HG02588 (cell line): ENCODE data around the gene LAMC3.
"Not testable (repeated sequence)": the region's sequence is repeated elsewhere in the genome, so short reads cannot be mapped to it uniquely, and the experiment has no call there.

Experiments used
- ATAC-seq: cut with Tn5 transposase; IDR thresholded peaks from one replicate; pipeline ENCODE4 v1.9.1; 2021; ENCODE audit warnings: mild to moderate bottlenecking, moderate library complexity; ENCODE audit not compliant: unreplicated experiment

Gene LAMC3

DNA sequence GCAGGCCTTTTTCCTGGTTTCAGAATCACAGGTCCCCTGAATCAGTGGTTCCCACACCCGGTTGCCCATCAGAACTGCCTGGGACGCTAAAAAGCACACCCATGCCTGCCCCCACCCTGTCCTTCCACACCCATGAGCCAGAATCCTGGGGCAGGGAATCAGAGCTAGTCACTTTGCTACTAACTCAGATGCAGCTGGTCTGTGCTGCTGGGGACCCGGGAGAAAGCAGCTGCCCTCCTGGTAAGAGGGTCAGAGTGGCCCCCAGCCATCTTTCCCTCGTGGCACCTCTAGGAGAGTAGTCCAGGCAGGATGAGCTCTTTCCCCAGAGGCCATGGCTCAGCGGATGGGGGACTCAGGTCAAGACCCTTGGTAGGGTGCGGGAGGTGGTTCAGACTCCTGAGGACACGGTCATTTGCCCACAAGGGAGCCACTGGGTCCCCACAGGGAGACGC is 105.1 kb downstream of the LAMC3 start:
- ATAC-seq, result no peak

DNA sequence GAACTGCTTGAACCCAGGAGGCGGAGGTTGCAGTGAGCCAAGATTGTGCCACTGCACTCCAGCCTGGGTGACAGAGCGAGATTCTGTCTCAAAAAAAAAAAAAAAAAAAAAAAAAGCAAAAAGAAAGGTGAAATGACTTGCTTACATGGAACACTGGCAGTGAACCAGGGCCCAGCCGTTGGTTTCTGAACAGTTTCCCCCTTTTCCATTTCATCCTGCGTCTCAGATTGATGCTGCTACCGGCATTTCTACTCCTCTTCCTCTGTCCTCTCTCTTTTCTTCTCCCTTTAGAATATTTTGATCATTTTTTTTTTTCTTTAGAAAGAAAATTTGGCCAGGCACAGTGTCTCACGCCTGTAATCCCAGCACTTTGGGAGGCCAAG is 106.4 kb downstream of the LAMC3 start:
- not testable (repeated sequence) for ATAC-seq

DNA sequence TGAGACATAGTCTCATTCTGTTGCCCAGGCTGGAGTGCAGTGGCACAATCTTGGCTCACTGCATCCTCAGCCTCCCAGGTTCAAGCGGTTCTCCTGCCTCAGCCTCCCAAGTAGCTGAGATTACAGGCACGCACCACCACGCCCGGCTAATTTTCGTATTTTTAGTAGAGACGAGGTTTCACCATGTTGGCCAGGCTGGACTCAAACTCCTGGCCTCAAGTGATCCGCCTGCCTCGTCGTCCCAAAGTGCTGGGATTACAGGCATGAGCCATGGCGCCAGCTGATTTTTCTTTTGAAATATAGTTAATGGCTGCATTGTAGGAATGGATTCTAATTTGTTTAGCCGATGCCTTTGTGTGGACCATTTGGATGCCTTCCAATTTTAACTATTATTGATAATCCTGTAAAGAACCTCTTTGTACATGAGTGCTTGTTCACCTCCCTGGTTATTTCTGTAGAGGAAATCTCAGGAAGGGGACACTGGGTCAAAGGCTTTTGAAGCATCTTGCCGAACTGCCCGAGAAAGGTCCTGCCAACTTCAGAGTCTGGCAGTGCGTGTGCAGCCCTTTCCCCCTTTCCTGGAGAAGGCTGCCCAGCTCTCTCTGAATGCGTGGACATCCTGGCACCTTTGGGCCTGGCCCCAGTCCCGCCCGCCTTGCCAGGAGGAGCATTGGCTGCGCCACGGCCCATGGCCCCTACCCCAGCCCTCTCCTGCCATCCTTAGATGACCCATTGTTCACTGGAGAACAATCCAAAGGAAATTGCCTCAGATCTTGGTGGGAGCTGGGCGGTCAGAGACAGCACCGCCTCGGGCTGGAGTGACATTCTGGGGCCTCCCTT is 107.5 kb downstream of the LAMC3 start:
- ATAC-seq, result no peak

DNA sequence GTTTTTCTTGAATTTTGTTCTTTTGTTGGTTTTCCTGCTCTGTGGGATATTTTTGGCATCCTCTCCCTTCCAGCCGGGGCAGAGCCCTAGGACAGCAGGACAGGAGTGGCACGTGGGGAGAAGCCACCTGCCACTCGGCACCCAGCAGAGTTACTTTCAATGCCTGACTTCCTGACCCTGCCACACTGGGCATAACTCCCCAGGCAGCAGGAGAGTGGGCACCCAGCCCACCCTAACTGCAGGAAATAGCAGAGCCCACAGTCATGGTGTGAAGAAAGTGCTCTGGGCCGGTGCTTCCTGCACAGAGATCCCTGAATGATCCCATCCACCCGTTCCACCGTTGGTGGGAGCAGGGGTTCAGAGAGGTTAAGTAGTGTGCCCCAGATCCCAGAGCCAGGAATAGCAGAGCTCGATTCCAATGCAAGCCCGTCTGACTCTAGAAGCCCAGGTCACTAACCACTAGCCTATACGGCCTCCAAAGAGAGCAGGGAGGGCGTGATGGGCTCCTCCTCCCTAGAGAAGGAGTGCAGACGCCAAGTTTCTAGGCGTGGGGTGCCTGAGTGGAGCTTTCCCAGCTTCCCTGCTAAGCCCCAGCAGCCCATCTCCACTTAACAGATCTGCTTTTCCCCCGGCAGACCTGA is 108.3 kb downstream of the LAMC3 start:
- ATAC-seq, result no peak

DNA sequence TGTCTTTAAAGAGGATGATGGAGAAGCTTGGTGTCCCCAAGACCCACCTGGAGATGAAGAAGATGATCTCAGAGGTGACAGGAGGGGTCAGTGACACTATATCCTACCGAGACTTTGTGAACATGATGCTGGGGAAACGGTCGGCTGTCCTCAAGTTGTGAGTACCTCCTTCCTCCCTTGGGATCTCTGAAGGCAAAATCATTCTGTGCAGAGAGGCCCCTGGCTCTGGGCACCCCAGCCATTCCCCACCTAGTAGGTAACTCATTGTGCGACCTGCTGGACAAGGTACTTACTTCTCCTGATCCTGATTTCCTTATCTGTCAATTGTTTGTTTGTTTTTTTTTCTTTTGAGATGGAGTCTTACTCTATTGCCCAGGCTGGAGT is 108.8 kb downstream of the LAMC3 start:
- no peak for ATAC-seq

DNA sequence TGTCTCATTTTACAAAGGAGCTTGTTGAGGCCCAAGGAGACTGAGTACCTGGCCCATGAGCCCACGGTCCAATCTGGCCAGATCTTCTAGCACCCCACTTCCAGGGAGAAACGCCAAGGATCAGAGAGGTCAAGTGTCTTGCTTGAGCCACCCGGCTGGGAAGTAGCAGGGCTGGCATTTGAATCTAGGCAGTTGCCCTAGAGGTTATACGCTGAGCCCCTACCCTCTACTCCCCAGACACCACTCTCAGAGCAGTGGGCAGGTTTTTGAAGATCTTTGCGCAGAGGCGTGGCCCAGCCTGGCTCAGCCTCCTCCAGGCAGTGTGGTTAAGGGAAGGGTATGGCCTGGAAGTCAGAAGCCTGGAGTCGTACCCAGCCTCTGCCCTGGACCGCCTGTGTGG is 110.6 kb downstream of the LAMC3 start:
- no peak for ATAC-seq

DNA sequence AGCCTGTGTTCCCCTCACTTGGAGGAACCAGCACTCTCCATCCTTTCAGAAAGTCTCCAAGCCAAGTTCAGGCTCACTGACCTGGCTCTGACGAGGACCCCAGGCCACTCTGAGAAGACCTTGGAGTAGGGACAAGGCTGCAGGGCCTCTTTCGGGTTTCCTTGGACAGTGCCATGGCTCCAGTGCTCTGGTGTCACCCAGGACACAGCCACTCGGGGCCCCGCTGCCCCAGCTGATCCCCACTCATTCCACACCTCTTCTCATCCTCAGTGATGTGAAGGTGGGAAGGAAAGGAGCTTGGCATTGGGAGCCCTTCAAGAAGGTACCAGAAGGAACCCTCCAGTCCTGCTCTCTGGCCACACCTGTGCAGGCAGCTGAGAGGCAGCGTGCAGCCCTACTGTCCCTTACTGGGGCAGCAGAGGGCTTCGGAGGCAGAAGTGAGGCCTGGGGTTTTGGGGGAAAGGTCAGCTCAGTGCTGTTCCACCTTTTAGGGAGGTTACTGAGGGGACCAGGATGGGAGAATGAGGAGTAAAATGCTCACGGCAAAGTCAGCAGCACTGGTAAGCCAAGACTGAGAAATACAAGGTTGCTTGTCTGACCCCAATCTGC is 111.8 kb downstream of the LAMC3 start:
- no peak for ATAC-seq

DNA sequence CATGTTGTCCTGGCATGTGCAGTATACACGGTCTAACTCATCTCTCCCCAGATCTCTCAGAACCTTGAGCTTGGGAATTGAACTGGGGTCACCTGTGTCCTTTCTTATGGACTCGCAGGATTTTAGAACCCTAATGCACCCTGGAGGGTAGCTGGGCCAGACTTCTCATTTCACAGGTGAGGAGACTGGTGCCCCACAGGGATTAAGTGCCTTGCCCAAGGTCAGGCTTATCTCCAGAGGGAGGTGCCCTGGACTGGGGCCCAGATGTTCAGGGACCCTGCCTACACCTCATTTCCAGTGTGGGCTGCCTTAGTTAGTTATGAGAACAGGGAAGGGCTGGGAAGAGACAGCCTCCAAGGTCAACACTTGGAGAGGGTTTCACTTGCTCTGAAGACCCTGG is 112.4 kb downstream of the LAMC3 start:
- no peak for ATAC-seq

DNA sequence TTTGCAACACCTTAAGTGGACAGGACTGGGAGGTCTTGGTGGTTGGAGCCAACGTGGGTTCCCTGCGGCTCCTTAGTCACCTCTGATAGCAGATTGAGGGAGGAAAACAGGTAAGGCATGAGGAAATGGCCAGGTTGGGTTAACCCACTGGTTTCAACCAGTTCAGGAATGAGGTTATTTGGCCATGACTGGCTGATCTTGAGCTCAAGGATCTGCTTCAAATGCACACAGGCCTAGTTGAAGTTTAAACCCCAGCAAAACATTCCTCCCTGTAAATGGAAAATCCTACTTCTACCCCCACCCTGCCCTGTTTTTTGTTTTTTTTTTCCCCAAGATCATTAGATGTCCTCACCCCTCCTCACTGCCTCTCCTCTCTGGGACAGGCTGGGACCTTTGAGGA is 113.2 kb downstream of the LAMC3 start:
- no peak for ATAC-seq

DNA sequence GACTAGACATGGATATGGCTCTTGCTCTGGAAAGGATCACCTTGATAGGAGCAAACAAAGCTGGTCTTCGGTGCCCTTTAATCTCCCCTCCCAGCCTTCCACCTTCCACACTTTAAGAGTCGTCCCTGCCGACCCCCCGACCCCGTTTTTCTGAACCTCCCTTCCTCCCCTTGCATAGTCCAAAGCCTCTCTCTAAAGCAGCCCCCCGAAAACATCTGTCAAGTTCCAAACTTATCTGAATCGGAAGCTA is 116.0 kb downstream of the LAMC3 start:
- ATAC-seq, result peak; percentile 10

DNA sequence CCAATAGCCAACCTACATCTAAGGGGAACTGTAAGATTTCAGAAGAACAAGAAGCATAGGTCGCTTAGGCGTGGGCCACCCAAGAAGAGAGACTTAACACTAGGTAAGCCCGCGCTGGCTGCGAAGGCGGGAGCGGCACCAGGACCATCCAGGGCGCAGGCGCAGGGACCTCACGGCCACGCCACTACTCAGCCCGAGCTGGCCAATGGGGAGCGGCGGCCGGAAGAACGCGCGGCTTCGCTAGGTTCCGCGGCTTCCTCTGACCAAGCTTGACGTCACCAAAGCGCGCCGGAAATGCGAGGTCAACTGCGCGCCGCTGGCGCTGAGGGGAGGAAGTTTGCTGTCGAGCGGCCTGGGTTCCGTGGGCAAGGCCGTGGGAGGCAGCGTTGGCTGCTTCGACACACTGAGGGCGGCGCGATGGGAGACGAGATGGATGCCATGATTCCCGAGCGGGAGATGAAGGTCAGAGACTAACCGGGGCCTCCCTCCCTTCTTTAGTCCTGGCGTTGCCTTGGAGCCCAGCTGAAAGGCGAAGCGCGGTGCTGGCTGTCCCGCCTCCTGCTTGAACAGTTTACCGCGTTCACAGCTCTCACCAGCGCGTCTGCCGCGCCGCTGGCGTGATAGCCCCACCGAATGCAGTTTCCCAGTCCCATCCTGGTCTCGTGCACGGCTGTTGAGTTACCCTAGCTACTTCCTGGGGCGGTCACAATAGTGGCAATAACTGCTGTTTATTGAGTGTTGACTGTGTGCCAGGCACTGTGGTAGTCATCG is 116.5 kb downstream of the LAMC3 start, which contains the start of gene NUP214:
NUP214 (plus strand) TSS at position 299 of the 771 bp plus-strand sequence; CDS start at position 418, 119 bp downstream.
- ATAC-seq, result peak; percentile 96

DNA sequence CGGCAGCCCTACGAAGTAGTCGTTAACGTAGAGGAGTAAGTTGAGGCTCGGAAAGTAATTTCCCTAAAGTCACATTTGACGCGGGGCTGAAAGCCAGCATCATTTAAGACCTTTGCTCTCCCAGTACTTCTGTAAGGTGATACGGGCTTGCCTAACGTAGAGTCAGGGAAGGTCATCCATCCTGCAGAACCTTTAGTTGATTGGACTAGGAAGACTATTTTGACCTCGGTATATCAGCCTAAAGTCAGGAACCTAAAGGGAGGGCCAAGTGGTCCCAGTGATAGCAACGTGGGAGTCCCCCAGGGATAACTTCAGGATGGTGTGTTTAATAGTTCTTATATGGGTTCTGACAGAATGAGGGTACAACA is 117.1 kb downstream of the LAMC3 start:
- no peak for ATAC-seq

DNA sequence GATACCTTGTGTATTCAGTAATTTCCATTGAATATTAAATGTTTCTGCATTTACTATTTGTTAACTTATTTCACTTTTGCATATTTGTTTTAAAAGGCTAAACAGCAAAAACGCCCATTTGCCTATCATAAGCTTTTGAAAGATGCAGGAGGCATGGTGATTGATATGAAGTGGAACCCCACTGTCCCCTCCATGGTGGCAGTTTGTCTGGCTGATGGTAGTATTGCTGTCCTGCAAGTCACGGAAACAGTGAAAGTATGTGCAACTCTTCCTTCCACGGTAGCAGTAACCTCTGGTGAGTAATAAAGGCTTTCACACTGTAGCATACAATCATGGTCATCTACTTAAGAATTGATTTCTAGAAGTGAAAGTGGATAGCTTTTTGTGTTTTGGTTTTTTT is 120.2 kb downstream of the LAMC3 start:
- ATAC-seq, result no peak

DNA sequence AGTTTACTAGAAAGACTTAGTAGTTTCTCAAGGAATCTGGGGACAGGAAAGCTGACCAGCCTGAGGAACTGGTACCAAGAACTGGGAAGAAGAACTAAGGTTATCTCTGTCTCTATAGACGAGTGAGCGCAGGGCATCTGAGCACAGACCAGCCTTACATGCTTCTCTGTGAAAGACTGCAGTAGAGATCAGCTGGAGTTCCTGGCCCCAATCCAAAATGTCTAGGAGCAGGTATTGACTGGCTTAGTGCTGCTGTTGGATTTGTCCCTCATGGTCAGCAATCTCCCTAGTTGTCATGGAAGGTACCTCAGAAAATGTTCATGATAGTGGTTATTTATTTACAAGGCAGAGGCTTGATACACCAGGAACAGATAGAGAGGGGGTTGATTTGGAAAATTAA is 129.7 kb downstream of the LAMC3 start:
- no peak for ATAC-seq

DNA sequence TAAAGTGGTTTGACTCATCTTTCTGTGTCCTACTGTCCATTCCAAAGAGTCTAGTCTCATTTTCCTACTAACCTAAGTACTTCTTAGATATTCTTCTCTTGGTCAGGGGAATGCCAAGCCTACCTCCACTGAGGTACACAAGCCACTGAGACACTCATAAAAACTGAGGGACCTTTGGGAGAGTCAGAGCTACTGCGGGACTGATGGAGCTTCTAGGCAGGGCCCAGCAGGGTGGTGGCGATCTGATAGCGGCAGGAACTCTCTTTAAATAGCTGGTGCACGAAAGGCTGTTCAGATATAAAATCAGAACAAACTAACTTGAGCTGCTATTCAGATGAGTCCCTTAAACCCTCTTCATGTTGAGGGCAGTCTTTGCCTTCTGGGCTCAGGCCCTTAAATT is 131.1 kb downstream of the LAMC3 start:
- ATAC-seq, result no peak

DNA sequence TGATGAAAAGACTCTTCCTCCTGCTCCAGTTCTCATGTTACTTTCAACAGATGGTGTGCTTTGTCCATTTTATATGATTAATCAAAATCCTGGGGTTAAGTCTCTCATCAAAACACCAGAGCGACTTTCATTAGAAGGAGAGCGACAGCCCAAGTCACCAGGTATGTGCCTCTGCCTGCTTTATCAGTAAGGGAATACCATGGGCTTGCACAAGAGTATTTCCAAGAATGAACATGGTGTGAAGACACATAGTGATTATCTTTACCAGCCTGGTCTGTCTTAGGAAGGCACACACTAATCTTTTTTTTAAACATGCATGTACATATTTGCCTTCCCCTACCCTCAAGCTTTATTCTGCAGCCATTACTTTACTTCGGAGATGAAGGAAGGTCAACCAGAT is 131.6 kb downstream of the LAMC3 start:
- ATAC-seq, result no peak

DNA sequence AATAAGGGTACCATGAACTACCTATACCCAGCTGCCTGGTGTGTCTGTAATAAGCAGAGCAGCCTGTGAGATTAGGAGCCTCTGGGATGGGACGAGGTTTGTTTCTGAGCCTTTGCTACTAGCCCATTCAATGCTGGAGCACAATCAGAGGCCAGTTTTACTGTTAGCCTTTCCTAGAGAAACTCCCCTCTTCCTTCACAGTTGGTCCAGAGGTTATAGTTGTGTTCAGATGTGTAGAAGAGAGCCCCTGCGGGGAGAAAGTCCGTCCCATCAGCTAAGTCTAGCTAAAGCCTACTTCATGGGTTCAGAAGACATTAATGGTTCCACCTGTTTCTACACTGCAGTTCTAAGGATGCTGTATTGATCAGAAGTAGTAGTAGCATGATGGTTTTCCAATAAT is 133.2 kb downstream of the LAMC3 start:
- no peak for ATAC-seq
